Stimulated activated CD4-positive, alpha-beta T cell treated with anti-CD3 and anti-CD28 coated beads, Interleukin-15, amount 100 ng/mL, for 48 hours (primary cell): ENCODE measurements around the gene ASIP.
A peak's percentile ranks its signal among the peaks of the same experiment; 100 is the strongest.
"Not testable (repeated sequence)": the region's sequence is repeated elsewhere in the genome, so short reads cannot be mapped to it uniquely, and the experiment has no call there.

Experiments used
- DNase-seq, 2 donors: peaks; one replicate each; pipeline ENCODE4 v3.0.0-alpha.2; 2020; ENCODE audit warnings: low read depth in 2 of 2

ASIP gene

DNA sequence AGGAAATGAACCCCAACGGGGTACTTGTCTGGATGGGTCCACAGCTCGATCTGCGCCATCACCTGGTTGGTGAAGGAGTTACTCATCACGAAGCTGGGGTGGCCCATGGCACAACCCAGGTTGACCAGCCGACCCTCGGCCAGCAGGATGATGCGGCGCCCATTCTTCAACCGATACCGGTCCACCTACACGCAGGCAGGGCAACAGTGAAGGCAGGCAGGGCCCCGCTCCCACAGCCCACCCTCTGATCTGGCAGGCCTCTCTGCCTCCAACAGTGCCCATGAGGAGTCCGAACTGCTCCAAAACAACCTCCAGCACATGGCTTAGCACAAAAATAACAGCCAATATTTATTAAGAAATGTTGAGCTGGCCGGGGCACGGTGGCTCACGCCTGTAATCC lies 44.2 kb downstream of the ASIP start:
- no peak for DNase-seq

DNA sequence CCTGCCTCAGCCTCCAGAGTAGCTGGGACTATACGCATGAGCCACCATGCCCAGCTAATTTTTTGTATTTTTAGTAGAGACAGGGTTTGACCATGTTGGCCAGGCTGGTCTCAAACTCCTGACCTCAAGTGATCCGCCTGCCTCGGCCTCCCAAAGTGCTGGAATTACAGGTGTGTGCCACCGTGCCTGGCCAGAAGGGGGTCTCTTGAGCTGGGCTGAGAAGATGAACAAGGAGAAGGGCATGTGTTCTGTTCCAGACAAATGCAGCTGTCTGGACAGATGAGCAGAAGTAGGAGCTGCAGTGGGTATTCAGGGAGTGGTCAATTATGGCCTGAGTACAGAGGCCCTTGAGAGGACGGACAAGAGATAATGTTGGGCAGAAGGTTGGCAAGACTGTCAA lies 46.3 kb downstream of the ASIP start:
- DNase-seq = not testable (repeated sequence)

DNA sequence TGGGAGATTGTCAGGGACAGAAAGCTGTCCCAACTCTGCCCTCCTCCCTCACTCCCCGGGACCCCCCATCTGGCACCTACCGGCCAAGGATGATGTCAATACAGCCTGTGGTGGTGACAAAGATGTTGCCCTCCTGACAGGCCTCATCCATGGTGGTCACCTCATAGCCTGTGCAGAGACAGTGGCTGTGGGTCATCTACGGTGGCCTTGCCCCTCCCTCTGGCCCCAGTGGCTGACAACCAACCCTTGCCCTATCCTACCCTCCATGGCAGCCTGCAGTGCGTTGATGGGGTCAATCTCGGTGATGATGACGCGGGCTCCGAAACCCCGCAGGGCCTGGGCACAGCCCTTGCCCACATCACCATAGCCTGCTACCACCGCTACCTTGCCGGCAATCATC lies 49.2 kb downstream of the ASIP start:
- DNase-seq = no peak

- DNase-seq = no peak
Observed at GRCh38 chr20:34292496-34292895, 51.3 kb downstream of the ASIP start.

DNA sequence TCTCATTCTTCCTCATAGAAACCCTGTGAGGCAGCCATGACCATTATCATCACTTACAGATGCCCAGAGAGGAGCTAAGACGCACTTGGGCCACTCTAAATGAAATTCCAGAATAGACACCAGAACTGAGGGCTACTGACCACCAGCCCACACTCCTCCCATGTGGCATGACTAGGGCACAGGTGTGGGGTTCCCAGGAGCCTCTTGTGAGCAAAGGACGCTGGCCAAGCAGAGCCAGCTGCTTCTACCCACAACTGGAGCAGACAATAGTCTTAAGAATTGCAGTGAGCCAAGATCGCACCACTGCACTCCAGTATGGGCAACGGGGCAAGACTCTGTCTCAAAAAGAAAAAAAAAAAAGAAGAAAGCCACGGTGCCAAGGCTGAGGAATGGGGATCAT lies 51.9 kb downstream of the ASIP start:
- DNase-seq = no peak

GRCh38 chr20:34293589-34293988 lies 52.4 kb downstream of the ASIP start:
- DNase-seq = no peak

DNA sequence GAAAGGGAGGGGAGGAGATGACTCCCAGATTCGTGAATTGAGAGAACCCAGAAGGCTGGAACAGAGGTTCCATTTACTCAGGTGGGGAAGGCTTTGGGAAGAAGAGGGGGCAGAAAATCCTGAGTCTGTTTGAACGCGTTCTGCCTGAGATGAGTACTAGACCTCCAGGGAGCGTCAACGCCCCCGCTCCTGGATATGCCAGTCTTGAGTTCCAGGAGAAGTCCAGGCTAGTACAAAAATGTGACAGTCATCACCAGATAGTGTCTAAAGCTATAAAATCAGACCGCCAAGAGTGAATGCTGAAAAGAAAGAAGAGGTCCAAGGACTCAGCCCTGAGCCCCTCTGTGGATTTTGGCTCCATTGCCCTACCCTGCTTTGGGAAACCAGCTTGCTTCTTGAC lies 53.3 kb downstream of the ASIP start:
- DNase-seq = no peak

DNA sequence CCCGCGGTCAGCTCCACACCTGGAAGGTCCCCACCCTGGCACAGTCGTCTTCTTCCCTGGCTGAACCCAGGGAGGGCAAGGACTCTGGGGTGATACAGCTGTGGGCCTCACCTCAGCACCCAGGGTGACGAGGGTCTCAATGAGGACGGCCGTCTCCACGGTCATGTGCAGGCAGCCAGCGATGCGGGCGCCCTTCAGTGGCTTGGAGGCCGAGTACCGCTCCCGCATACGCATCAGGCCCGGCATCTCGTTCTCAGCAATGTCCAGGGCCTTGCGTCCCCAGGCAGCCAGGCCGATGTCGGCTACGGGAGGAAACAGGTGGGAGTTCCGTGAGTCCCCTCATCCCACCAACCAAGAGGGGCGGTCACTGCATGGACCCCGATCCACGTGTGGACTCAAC lies 54.1 kb downstream of the ASIP start:
- DNase-seq = no peak

- no peak for DNase-seq
Observed at GRCh38 chr20:34296468-34296867, 55.2 kb downstream of the ASIP start.

DNA sequence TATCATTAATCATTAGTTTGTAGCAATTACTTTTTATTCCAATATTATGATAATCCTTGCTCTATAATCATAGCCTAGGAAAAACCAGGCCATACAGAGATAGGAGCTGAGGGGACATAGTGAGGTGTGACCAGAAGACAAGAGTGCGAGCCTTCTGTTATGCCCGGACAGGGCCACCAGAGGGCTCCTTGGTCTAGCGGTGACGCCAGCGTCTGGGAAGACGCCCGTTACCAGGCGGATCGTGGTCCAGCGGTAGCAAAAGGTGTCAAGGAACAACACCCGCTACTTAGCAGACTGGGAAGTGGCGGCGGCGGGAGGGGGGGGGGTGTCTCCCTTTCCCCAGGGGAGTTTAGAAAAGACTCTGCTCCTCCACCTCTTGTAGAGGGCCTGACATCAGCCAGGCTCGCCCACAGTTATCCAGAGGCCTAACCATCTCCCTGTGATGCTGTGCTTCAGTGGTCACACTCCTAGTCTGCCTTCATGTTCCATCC lies 57.1 kb downstream of the ASIP start:
- not testable (repeated sequence) for DNase-seq

DNA sequence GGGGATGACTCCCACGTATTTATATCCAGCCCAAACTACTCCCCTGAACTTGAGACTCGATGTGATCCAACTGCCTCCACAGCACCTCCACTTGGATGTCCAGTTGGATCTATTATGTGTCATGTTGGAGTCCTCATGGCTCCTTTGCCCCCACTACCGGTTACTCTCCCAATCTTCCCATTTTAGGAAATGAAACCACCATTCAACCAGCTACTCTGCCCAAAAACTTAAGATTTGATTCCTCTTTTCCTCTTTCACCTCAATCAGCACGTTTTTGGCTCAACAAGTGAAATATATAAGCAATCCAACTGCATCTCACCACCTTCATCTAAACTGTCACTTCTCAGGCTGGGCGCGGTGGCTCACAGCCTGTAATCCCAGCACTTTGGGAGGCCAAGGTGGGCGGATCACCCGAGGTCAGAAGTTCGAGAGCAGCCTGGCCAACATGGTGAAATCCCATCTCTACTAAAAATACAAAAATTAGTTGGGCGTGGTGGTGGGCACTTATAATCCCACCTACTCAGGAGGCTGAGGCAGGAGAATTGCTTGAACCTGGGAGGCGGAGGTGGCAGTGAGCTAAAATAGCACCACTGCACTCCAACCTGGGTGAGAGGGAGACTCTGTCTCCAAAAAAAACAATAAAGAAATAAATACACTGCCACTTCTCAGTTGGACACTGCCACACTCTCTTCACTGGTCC lies 58.5 kb downstream of the ASIP start:
- DNase-seq = no peak

GRCh38 chr20:34300256-34300806 lies 59.1 kb downstream of the ASIP start:
- no peak for DNase-seq

GRCh38 chr20:34300809-34301586 lies 59.8 kb downstream of the ASIP start:
- DNase-seq = no peak

DNA sequence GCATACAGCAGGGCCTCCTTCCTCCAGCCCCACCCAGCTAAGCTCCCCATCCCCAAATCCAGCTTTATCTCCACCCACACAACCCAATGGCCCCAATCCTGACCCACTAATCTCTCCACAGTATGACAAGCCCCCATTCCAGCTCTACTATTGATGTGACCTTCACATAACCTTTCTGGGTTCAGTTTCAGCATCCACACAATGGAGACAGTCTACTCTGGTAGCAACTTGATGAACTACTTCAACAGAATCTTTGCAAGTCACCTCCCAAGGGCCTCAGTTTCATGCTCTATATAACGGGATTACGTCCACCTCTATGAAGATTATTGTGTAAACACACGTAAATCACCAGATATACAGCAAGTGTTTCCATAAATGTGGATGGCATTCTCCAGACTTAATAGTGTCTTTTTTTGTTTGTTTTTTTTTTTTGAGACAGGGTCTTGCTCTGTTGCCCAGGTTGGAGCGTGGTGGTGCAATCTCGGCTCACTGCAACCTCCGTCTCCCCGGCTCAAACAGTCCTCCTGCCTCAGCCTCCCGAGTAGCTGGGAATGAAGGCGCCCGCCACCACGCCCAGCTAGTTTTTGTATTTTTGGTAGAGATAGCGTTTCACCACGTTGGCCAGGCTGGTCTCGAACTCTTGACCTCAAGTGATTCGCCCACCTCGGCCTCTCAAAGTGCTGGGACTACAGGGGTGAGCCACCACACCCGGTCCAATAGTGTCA lies 60.5 kb downstream of the ASIP start:
- no peak for DNase-seq

- no peak for DNase-seq
Observed at GRCh38 chr20:34302312-34302722, 61.1 kb downstream of the ASIP start.

- peak; percentile 90 to 93 for DNase-seq
Observed at GRCh38 chr20:34302723-34303533, 61.7 kb downstream of the ASIP start, which contains the start of gene AHCY. Gene AHCY (minus strand): TSS chr20:34303355. CDS start chr20:34303270, 85 bp downstream.

- DNase-seq = no peak
Observed at GRCh38 chr20:34305333-34306230, 64.4 kb downstream of the ASIP start.

DNA sequence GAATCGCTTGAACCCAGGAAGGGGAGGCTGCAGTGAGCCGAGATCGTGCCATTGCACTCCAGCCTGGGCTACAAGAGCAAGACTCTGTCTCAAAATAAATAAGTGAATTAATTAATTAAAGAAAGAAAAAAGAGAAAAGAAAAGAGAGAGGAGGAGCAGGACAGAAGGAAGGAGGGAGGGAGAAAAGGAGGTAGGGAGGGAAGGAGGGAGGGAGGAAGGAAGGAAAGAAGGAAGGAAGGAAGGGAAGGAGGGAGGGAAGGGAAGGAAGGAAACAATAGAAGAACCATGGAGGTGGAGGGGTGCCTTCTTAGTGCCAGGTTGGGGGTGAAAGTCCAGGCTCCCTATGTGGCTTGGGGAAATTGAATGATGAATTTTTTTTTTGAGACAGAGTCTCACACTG lies 68.5 kb downstream of the ASIP start:
- no peak for DNase-seq

GRCh38 chr20:34310481-34311117 lies 69.4 kb downstream of the ASIP start:
- DNase-seq = no peak
